Vagina (tissue), 2 donors: ENCODE data around the gene PROKR1. TPM values are rescaled to one million over a fixed set of nuclear protein-coding genes. Genes with fewer than 3 reads are reported as not detected.
A peak's percentile ranks its signal among the peaks of the same experiment; 100 is the strongest.
"Not testable (repeated sequence)": the region's sequence is repeated elsewhere in the genome, so short reads cannot be mapped to it uniquely, and the experiment has no call there.

ENCODE experiments used
- DNase-seq, 2 donors: peaks; one replicate each; pipeline ENCODE4 v3.0.0-alpha.2; 2017; ENCODE audit errors: extremely low spot score in 2 of 2
- H3K27ac ChIP-seq: fragments of 200-600 bp; sonication (generic); one replicate; pipeline ENCODE4 v1.5.1; 2019
- H3K27me3 ChIP-seq: fragments of 200-600 bp; sonication (generic); one replicate; pipeline ENCODE4 v1.5.1; 2019
- H3K36me3 ChIP-seq, 2 donors: fragments of 200-600 bp; sonication (generic); one replicate each; pipeline ENCODE4 v1.5.1; 2017 to 2019
- H3K4me1 ChIP-seq: fragments of 200-600 bp; sonication (generic); one replicate; pipeline ENCODE4 v1.5.1; 2019
- H3K4me3 ChIP-seq, 2 donors: fragments of 200-600 bp; sonication (generic); 1 replicate in 1 of 2; 2 replicates in 1 of 2; pipeline ENCODE4 v1.5.1; 2016 to 2019
- H3K9me3 ChIP-seq: fragments of 200-600 bp; sonication (generic); one replicate; pipeline ENCODE4 v1.5.1; 2019
- CTCF ChIP-seq, 3 experiments: fragments of 450-650 bp in 2 of 3; fragments of 200-600 bp in 1 of 3; sonication (generic) in 1 of 3; IDR thresholded peaks; one replicate each; pipeline ENCODE4 v1.5.1; 2017 to 2019; ENCODE audit warnings: antibody characterized with exemption in 3 of 3, mild to moderate bottlenecking in 2 of 3, moderate library complexity in 2 of 3
- POLR2A ChIP-seq, 2 donors: fragments of 450-650 bp; IDR thresholded peaks; one replicate each; pipeline ENCODE4 v1.6.1; 2017; ENCODE audit warnings: antibody characterized with exemption in 2 of 2, mild to moderate bottlenecking in 2 of 2, moderate library complexity in 2 of 2
- POLR2AphosphoS5 ChIP-seq, 2 donors: sonication (generic); formaldehyde crosslinking; IDR thresholded peaks; one replicate each; pipeline ENCODE4 v1.9.0; 2017; ENCODE audit warnings: antibody characterized with exemption in 2 of 2, mild to moderate bottlenecking in 2 of 2, low read depth in 1 of 2; ENCODE audit not compliant: insufficient read depth in 1 of 2
- intact Hi-C: fragments of 100-400 bp; cut with DNase I; formaldehyde crosslinking; loops from one replicate; pipeline ENCODE4 v1.15.1; 2023
- total RNA-seq: library from RNA; depleted of rRNA; stranded (reverse); fragments of >200 nt; gene quantifications from one replicate; pipeline ENCODE4 v1.2.3, GENCODE V29; 2016

PROKR1 gene
- not detected for total RNA-seq

DNA sequence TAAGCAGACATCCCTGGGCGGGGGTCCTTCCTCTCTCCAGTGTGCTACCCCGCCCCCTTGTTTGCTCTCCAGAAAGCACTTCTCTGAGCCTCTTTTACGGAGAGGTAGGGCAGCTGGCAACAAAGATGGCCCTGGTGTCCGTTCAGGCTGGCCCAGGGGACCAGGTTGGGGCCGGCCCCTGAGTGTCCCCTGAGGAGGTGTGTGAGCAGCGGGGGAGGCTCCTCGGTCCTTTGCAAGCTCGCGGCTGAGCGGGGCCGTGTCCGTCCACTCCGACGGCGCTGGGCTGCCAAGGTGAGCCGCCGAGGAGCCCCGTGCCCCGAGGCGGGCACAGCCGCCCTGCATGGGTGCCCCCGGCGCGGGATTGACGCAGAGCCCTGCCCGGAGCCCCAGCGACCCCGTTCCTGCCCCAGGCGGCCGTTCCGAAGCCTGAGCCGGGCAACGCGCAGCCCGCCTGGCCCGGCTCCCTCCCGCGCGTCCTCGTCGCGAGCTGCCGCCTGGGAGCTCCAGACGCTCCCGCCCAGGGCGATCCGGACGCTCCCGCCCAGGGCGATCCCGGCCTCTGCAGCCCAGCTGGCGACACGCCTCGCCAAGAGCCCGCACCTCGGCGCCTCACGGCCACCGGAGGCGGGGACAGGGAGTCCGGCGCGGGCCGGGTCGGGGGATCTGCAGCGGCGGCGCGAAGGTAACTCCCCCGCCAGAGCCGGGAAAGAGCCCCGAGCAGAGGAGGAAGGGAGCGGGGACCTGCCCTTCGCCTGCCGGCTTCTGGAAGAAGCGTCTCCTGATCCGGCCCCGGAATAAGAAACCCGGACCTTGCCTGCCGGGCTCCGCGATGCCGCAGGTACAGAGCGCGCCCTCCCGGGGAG lies at the start of gene PROKR1:
PROKR1 (plus strand) TSS at position 569 of the 863 bp plus-strand sequence. CDS start 2,243 bp downstream, outside the sequence.
- no peaks in the 10 kb centered on the region for H3K27me3 ChIP-seq
- H3K36me3 ChIP-seq: no peaks in the 10 kb centered on the region

DNA sequence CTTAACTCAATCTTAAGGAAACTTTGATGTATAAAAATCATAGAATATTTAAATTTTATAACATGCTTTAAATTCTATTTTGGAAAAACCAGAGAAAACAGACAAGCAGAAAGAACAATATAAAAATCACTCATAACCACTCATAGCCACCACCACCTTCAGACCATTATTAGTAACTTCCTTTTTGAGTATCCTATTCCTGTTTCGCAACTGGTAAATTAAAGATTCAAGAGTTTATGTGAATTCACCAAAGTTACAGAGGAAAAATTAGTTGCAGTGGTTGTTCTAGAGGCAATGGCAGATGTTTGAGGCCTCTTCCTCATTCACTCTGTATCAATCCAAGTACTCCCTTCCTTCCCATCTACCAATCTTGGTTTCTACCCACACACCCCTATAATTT lies 49.3 kb upstream of the PROKR1 start:
- H3K27ac ChIP-seq: no peak overlapping the region
- no peaks in the 10 kb centered on the region for H3K36me3 ChIP-seq
- H3K4me1 ChIP-seq: no peaks in the 10 kb centered on the region
- H3K4me3 ChIP-seq: no peak overlapping the region
- intact Hi-C loops: no loop called here
- H3K27me3 ChIP-seq: no peaks in the 10 kb centered on the region
- TF ChIP-seq CTCF (IDR thresholded peaks at IDR 0.05): no peak
- TF ChIP-seq POLR2AphosphoS5 (IDR thresholded peaks at IDR 0.05; ENCODE audit: insufficient read depth in 1 of 2, low read depth in 1 of 2): no peak
- no peak for TF ChIP-seq POLR2A (IDR thresholded peaks at IDR 0.05)
- no peaks in the 10 kb centered on the region for H3K9me3 ChIP-seq
- DNase-seq: no peak

More for the DNA sequence above, at the start of gene PROKR1:
- DNase-seq: no peak
- intact Hi-C loops: no loop called here
- Histone ChIP-seq H3K9me3 (no peaks in the 10 kb centered on the region), H3K27ac (no peak within 1 kb of the TSS), H3K4me3 (peak within 1 kb of the TSS; percentile 41 to 55), H3K4me1 (peaks cover 15% of the 10 kb centered on the region)
- TF ChIP-seq POLR2A (IDR thresholded peaks at IDR 0.05): no peak
- no peak for TF ChIP-seq POLR2AphosphoS5 (IDR thresholded peaks at IDR 0.05; ENCODE audit: insufficient read depth in 1 of 2, low read depth in 1 of 2)
- TF ChIP-seq CTCF (IDR thresholded peaks at IDR 0.05): no peak

- no peak for DNase-seq
- no peak overlapping the region for H3K4me3 ChIP-seq
- no peak for TF ChIP-seq POLR2AphosphoS5 (IDR thresholded peaks at IDR 0.05; ENCODE audit: insufficient read depth in 1 of 2, low read depth in 1 of 2)
- TF ChIP-seq POLR2A (IDR thresholded peaks at IDR 0.05): no peak
- TF ChIP-seq CTCF (IDR thresholded peaks at IDR 0.05): peak in 1 of 3 experiments; percentile 30
- H3K27me3 ChIP-seq: no peaks in the 10 kb centered on the region
- intact Hi-C loops: no loop called here
- no peaks in the 10 kb centered on the region for H3K36me3 ChIP-seq
- H3K4me1 ChIP-seq: no peaks in the 10 kb centered on the region
- no peaks in the 10 kb centered on the region for H3K9me3 ChIP-seq
- H3K27ac ChIP-seq: no peak overlapping the region
Measured at GRCh38 chr2:68594674-68595492, 48.5 kb upstream of the PROKR1 start.

DNA sequence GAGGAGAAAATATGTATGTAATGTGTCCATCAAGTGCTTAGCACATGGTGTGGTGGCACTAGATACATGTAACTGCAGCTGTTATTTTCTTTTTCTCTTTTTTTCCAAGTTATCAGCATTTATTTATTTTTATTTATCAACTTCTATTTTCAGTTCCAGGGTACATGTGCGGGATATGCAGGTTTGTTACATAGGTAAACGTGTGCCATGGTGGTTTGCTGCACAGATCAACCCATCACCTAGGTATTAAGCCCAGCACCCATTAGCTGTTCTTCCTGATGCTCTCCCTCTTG lies 47.9 kb upstream of the PROKR1 start:
- H3K27me3 ChIP-seq, H3K4me1 ChIP-seq, DNase-seq, H3K27ac ChIP-seq, H3K36me3 ChIP-seq, H3K4me3 ChIP-seq, H3K9me3 ChIP-seq, intact Hi-C loops: not testable (repeated sequence)

GRCh38 chr2:68600495-68600894 lies 42.9 kb upstream of the PROKR1 start:
- H3K27ac ChIP-seq, intact Hi-C loops, H3K36me3 ChIP-seq, DNase-seq, H3K4me3 ChIP-seq, H3K4me1 ChIP-seq, H3K27me3 ChIP-seq: not testable (repeated sequence)
- peaks cover 11% of the 10 kb centered on the region for H3K9me3 ChIP-seq

- H3K36me3 ChIP-seq: no peaks in the 10 kb centered on the region
- H3K27ac ChIP-seq: no peak overlapping the region
- DNase-seq: no peak
- H3K4me3 ChIP-seq: no peak overlapping the region
- TF ChIP-seq POLR2AphosphoS5 (IDR thresholded peaks at IDR 0.05; ENCODE audit: insufficient read depth in 1 of 2, low read depth in 1 of 2): no peak
- TF ChIP-seq CTCF (IDR thresholded peaks at IDR 0.05): no peak
- TF ChIP-seq POLR2A (IDR thresholded peaks at IDR 0.05): no peak
- H3K27me3 ChIP-seq: no peaks in the 10 kb centered on the region
- intact Hi-C loops: no loop called here
- no peaks in the 10 kb centered on the region for H3K4me1 ChIP-seq
- H3K9me3 ChIP-seq: peaks cover 11% of the 10 kb centered on the region
Measured at GRCh38 chr2:68603059-68603458, 40.3 kb upstream of the PROKR1 start.
